Measurements from ENCODE around the gene GNB1L. TPM values are rescaled to one million over a fixed set of nuclear protein-coding genes. Genes with fewer than 3 reads are reported as not detected.

Gene GNB1L
- total and polyA plus RNA-seq, 9 of the 15 experiments (the other 6 are each of a cell fraction or from before 2014, with no cell fraction given) = 0.56 to 50.5 (median 10.2) TPM

DNA sequence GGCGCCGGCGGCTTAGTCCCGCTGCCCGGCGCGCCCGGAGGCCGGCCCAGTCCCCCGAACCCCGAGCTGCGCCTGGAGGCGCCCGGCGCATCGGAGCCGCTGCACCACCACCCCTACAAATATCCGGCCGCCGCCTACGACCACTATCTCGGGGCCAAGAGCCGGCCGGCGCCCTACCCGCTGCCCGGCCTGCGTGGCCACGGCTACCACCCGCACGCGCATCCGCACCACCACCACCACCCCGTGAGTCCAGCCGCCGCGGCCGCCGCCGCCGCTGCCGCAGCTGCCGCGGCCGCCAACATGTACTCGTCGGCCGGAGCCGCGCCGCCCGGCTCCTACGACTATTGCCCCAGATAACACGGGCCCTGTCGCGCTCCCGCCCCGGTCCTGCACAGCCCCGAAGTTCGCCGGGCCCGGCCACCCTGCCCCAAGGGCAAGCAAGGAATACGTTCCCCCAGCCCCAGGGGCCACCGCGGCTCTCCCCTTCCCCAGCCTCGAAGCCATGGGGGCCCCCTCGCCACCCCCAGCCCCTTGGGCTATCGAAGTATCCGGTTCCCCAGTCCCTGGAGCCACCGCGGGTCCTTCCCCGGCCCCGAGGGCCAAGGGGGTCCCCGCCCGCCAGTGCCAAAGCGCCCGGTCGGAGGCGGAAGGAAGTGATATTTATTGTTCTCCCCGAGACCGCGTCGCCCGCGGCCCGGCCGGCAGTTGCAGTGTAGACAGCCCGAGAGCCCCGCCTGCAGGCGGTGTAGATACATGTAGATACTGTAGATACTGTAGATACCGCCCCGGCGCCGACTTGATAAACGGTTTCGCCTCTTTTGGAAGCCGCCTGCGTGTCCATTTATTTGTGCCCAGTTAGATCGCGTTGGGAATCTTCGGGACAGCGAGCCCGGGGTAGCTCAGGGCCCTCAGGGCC lies 87.9 kb downstream of the GNB1L start (continued):
- TF ChIP-seq RFX7 (CRISPR knock-in tag; IDR thresholded peaks at IDR 0.05) = no peak
- peak; percentile 32 for TF ChIP-seq SRSF7 (optimal IDR thresholded peaks at IDR 0.05; ENCODE audit: low read depth, low read length)
- no peak for TF ChIP-seq E2F3 (CRISPR knock-in tag; IDR thresholded peaks at IDR 0.05)
- TF ChIP-seq ZBTB1 (CRISPR knock-in tag; IDR thresholded peaks at IDR 0.05; ENCODE audit: borderline replicate concordance, low read depth) = no peak
- no peak for TF ChIP-seq ATF1 (CRISPR knock-in tag; IDR thresholded peaks at IDR 0.05)
- no peak; the same call in 1 of the 2 replicates for TF ChIP-seq ATF1 (tag; IDR thresholded peaks at IDR 0.05)
- TF ChIP-seq ZEB2 (IDR thresholded peaks at IDR 0.05) = no peak
- TF ChIP-seq, protein P1, sequence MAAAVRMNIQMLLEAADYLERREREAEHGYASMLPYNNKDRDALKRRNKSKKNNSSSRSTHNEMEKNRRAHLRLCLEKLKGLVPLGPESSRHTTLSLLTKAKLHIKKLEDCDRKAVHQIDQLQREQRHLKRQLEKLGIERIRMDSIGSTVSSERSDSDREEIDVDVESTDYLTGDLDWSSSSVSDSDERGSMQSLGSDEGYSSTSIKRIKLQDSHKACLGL (CRISPR knock-in tag; IDR thresholded peaks at IDR 0.05; ENCODE audit: borderline replicate concordance, poor library complexity, severe bottlenecking) = no peak
- no peak for TF ChIP-seq EWSR1 (IDR thresholded peaks at IDR 0.05; ENCODE audit: borderline replicate concordance, low read depth, partially characterized antibody)
- TF ChIP-seq, protein P2, sequence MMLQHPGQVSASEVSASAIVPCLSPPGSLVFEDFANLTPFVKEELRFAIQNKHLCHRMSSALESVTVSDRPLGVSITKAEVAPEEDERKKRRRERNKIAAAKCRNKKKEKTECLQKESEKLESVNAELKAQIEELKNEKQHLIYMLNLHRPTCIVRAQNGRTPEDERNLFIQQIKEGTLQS (IDR thresholded peaks at IDR 0.05) = no peak
- TF ChIP-seq, protein P2 (CRISPR knock-in tag; conservative IDR thresholded peaks at IDR 0.05) = no peak
- TF ChIP-seq, protein P3, sequence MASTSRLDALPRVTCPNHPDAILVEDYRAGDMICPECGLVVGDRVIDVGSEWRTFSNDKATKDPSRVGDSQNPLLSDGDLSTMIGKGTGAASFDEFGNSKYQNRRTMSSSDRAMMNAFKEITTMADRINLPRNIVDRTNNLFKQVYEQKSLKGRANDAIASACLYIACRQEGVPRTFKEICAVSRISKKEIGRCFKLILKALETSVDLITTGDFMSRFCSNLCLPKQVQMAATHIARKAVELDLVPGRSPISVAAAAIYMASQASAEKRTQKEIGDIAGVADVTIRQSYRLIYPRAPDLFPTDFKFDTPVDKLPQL (IDR thresholded peaks at IDR 0.05; ENCODE audit: extremely low read depth, insufficient read length) = no peak
- TF ChIP-seq RBFOX2 (IDR thresholded peaks at IDR 0.05; ENCODE audit: low read depth, low read length) = peak; percentile 79
- TF ChIP-seq, protein P4, sequence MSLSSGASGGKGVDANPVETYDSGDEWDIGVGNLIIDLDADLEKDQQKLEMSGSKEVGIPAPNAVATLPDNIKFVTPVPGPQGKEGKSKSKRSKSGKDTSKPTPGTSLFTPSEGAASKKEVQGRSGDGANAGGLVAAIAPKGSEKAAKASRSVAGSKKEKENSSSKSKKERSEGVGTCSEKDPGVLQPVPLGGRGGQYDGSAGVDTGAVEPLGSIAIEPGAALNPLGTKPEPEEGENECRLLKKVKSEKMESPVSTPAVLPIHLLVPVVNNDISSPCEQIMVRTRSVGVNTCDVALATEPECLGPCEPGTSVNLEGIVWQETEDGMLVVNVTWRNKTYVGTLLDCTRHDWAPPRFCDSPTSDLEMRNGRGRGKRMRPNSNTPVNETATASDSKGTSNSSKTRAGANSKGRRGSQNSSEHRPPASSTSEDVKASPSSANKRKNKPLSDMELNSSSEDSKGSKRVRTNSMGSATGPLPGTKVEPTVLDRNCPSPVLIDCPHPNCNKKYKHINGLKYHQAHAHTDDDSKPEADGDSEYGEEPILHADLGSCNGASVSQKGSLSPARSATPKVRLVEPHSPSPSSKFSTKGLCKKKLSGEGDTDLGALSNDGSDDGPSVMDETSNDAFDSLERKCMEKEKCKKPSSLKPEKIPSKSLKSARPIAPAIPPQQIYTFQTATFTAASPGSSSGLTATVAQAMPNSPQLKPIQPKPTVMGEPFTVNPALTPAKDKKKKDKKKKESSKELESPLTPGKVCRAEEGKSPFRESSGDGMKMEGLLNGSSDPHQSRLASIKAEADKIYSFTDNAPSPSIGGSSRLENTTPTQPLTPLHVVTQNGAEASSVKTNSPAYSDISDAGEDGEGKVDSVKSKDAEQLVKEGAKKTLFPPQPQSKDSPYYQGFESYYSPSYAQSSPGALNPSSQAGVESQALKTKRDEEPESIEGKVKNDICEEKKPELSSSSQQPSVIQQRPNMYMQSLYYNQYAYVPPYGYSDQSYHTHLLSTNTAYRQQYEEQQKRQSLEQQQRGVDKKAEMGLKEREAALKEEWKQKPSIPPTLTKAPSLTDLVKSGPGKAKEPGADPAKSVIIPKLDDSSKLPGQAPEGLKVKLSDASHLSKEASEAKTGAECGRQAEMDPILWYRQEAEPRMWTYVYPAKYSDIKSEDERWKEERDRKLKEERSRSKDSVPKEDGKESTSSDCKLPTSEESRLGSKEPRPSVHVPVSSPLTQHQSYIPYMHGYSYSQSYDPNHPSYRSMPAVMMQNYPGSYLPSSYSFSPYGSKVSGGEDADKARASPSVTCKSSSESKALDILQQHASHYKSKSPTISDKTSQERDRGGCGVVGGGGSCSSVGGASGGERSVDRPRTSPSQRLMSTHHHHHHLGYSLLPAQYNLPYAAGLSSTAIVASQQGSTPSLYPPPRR (CRISPR knock-in tag; IDR thresholded peaks at IDR 0.05; ENCODE audit: borderline replicate concordance) = no peak
- TF ChIP-seq SRSF3 (IDR thresholded peaks at IDR 0.05; ENCODE audit: insufficient read depth, low read length) = 0 out of 2 replicates have a peak, but pooled peaks have one; percentile 61
- TF ChIP-seq HDAC8 (tag; IDR thresholded peaks at IDR 0.05) = no peak
- TF ChIP-seq ZBTB8A (IDR thresholded peaks at IDR 0.05; ENCODE audit: partially characterized antibody) = no peak
- TF ChIP-seq PYGO2 (tag; IDR thresholded peaks at IDR 0.05) = no peak
- 0 out of 2 replicates have a peak, but pooled peaks have one; percentile 28 for TF ChIP-seq NCOA1 (IDR thresholded peaks at IDR 0.05; ENCODE audit: low read depth)
- no peak for TF ChIP-seq ZNF696 (CRISPR knock-in tag; conservative IDR thresholded peaks at IDR 0.05)
- peak; percentile 82 for TF ChIP-seq SMAD4 (CRISPR knock-in tag; conservative IDR thresholded peaks at IDR 0.05)
